K562 (cell line): ENCODE data around the gene NRTN. TPM values are rescaled to one million over a fixed set of nuclear protein-coding genes. Genes with fewer than 3 reads are reported as not detected.

ENCODE experiments used
- CREB3L1 ChIP-seq: fragments of 450-650 bp; IDR thresholded peaks from 2 replicates; pipeline ENCODE4 v1.6.1; 2014; ENCODE audit warnings: low read depth, mild to moderate bottlenecking, moderate library complexity, borderline replicate concordance
- CREM ChIP-seq: IDR thresholded peaks from 2 replicates; pipeline ENCODE4 v1.6.1; 2014; ENCODE audit warnings: antibody characterized with exemption, low read depth
- EP300 ChIP-seq: IDR thresholded peaks from 2 replicates; pipeline ENCODE4 v1.6.1; 2012; ENCODE audit warnings: low read length, improper control_type of control experiment
- FOS ChIP-seq: IDR thresholded peaks from 3 replicates; pipeline ENCODE4 v1.6.1; 2011; ENCODE audit not compliant: insufficient read length; ENCODE audit errors: extremely low read depth
- FOXK1 ChIP-seq: sonication (generic); formaldehyde crosslinking; IDR thresholded peaks from 2 replicates; pipeline ENCODE4 v1.8.0; 2022; ENCODE audit warnings: missing genetic modification reagents, mild to moderate bottlenecking, borderline replicate concordance
- HEY1 ChIP-seq: fragments of 250-450 bp; sonication (Bioruptor Pico); IDR thresholded peaks from 2 replicates; pipeline ENCODE4 v1.5.0; 2020; ENCODE audit warnings: mild to moderate bottlenecking, moderate library complexity, borderline replicate concordance
- HMGXB4 ChIP-seq: sonication (generic); formaldehyde crosslinking; IDR thresholded peaks from 2 replicates; pipeline ENCODE4 v1.8.1; 2023; ENCODE audit warnings: mild to moderate bottlenecking, missing genetic modification reagents
- HNRNPH1 ChIP-seq: fragments of 200-400 bp; formaldehyde crosslinking; optimal IDR thresholded peaks from 2 replicates; pipeline ENCODE3; 2017; ENCODE audit warnings: low read depth, mild to moderate bottlenecking, low read length, moderate library complexity
- IRF9 ChIP-seq: fragments of 450-650 bp; IDR thresholded peaks from 2 replicates; pipeline ENCODE4 v1.6.1; 2016; ENCODE audit warnings: missing biosample characterization, missing genetic modification characterization
- NR0B1 ChIP-seq: fragments of 450-650 bp; IDR thresholded peaks from one replicate; pipeline ENCODE4 v1.6.1; 2018; ENCODE audit warnings: mild to moderate bottlenecking, moderate library complexity; ENCODE audit not compliant: partially characterized antibody
- RBM34 ChIP-seq: fragments of 200-400 bp; formaldehyde crosslinking; IDR thresholded peaks from 2 replicates; pipeline ENCODE4 v1.6.1; 2018; ENCODE audit warnings: low read length, borderline replicate concordance; ENCODE audit not compliant: insufficient read depth
- SNAPC5 ChIP-seq: fragments of 250-450 bp; sonication (Bioruptor Pico); IDR thresholded peaks from 2 replicates; pipeline ENCODE4 v1.8.0; 2021; ENCODE audit warnings: moderate library complexity, mild to moderate bottlenecking, inconsistent platforms
- TAF15 ChIP-seq: fragments of 200-400 bp; formaldehyde crosslinking; IDR thresholded peaks from 2 replicates; pipeline ENCODE4 v1.6.1; 2017; ENCODE audit warnings: mild to moderate bottlenecking, low read depth, low read length, moderate library complexity
- USF2 ChIP-seq: sonication (generic); formaldehyde crosslinking; IDR thresholded peaks from 2 replicates; pipeline ENCODE4 v1.5.0; 2020; ENCODE audit warnings: missing genetic modification reagents
- ZBED1 ChIP-seq: IDR thresholded peaks from 2 replicates; pipeline ENCODE4 v1.6.1; 2014
- polyA plus RNA-seq, 8 experiments: library from polyadenylated mRNA; depleted of rRNA in 4 of 8; stranded (reverse) in 5 of 8; unstranded in 3 of 8; fragments of >200 nt; fragmentation: Nextera tagmentation in 2 of 8; fragmentation: Illumina TruSeq in 1 of 8; extraction: Ambion mirVana in 2 of 8; extraction: Trizol in 1 of 8; gene quantifications; 2 replicates each; pipeline versions ENCODE4 v1.2.1 to v1.2.3, GENCODE V29; 2011 to 2014; ENCODE audit warnings: inconsistent platforms in 1 of 8, missing spikeins in 1 of 8
- total RNA-seq, 7 experiments: library from RNA; depleted of rRNA in 6 of 7; stranded (reverse); fragments of >200 nt in 6 of 7; fragmentation: Illumina TruSeq in 2 of 7; extraction: Trizol in 2 of 7; gene quantifications; 2 replicates each; pipeline versions ENCODE4 v1.2.1 to v1.2.3, GENCODE V29; 2011 to 2021; ENCODE audit warnings: low replicate concordance in 1 of 7

NRTN gene
- total and polyA plus RNA-seq, 9 of the 15 experiments (the other 6 are each of a cell fraction or from before 2014, with no cell fraction given): 0.62 to 8.1 (median 1.6) TPM; not detected in 2

- peak; percentile 93 for TF ChIP-seq CREB3L1
- TF ChIP-seq SNAPC5: no peak
- no peak for TF ChIP-seq HEY1
- TF ChIP-seq HMGXB4 (CRISPR knock-in tag): peak; percentile 91; the same call in 1 of the 2 replicates
- no peak; the same call in 1 of the 2 replicates for TF ChIP-seq EP300
- TF ChIP-seq TAF15: no peak
- peak; percentile 98 for TF ChIP-seq CREM
- TF ChIP-seq FOXK1 (CRISPR knock-in tag): peak; percentile 91
- no peak for TF ChIP-seq RBM34
- peak; percentile 59; the same call in 1 of the 2 replicates for TF ChIP-seq ZBED1
- no peak for TF ChIP-seq FOS
- TF ChIP-seq HNRNPH1: no peak
- TF ChIP-seq USF2 (CRISPR knock-in tag): peak; percentile 92
- TF ChIP-seq IRF9 (tag): no peak
- TF ChIP-seq NR0B1: no peak
These were observed 14.0 kb upstream of the NRTN start, which contains the start of gene DUS3L (continued) for GRCh38 chr19:5790559-5791520.
